Activated CD8-positive, alpha-beta T cell treated with anti-CD3 and anti-CD28 coated beads, Interleukin-2, amount 10 ng/mL, durations not matched to agents 7 days and 5 days (primary cell): ENCODE measurements around the gene BCL2. TPM values are rescaled to one million over a fixed set of nuclear protein-coding genes. Genes with fewer than 3 reads are reported as not detected.
A peak's percentile ranks its signal among the peaks of the same experiment; 100 is the strongest.

Experiments used
- ATAC-seq: fragments of 150-1000 bp; cut with Tn5 transposase; one replicate; pipeline ENCODE4 v1.10.0; 2021; ENCODE audit warnings: moderate library complexity
- CTCF ChIA-PET: fragments of 350-600 bp; sonication (Branson Sonifier 250); formaldehyde crosslinking; loops from one replicate; lab custom pipeline; 2021; ENCODE audit warnings: antibody characterized with exemption; lab: Charles Lee
- POLR2A ChIA-PET: fragments of 350-600 bp; sonication (Branson Sonifier 250); formaldehyde crosslinking; loops from one replicate; lab custom pipeline; 2021; ENCODE audit warnings: antibody characterized with exemption; lab: Charles Lee
- DNase-seq: peaks from one replicate; pipeline ENCODE4 v3.0.0-alpha.2; 2020
- H3K27ac Mint-ChIP-seq: one replicate; pipeline ENCODE4 v1.8.0; 2021; ENCODE audit warnings: mild to moderate bottlenecking, mixed read lengths
- H3K27me3 Mint-ChIP-seq: one replicate; pipeline ENCODE4 v1.8.0; 2021; ENCODE audit warnings: low read depth, mixed read lengths
- H3K36me3 Mint-ChIP-seq: one replicate; pipeline ENCODE4 v1.8.0; 2021; ENCODE audit warnings: low read depth, mixed read lengths
- H3K4me1 Mint-ChIP-seq: one replicate; pipeline ENCODE4 v1.8.0; 2021; ENCODE audit warnings: low read depth, mixed read lengths
- H3K4me3 Mint-ChIP-seq: one replicate; pipeline ENCODE4 v1.8.0; 2021; ENCODE audit warnings: mild to moderate bottlenecking, mixed read lengths
- H3K9me3 Mint-ChIP-seq: one replicate; pipeline ENCODE4 v1.8.0; 2022; ENCODE audit warnings: mixed read lengths; ENCODE audit not compliant: insufficient read depth
- total RNA-seq, 2 experiments: library from RNA; stranded (reverse); gene quantifications; one replicate each; pipeline ENCODE4 v1.2.3, GENCODE V29; 2021

BCL2 gene
- total RNA-seq, 2 experiments from 2014 or later = 140 TPM

DNA sequence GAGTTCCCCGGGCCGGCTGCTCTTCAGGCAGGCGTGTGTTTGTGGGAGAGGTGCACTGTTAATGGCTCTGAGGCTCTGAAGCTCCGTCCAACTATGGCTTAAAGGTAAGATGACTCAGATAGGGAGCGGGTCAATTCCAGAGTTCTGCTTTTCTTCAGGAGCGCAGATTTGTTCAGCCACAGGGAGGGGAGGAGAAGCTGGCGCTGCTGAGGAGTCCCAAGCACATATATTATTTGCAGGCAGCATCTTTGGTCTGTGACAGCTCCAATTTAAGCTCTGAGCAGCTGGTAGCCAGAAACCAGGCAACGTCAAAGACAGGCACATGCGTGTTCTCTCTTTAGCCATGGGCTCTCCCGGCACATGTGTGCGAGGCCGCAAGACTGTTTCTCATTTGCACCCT lies 229.2 kb downstream of the BCL2 start:
- POLR2A ChIA-PET = no interaction called here
- Mint-ChIP-seq H3K4me1 (no peaks in the 10 kb centered on the region), H3K4me3 (no peak overlapping the region), H3K36me3 (no peaks in the 10 kb centered on the region), H3K27ac (no peak overlapping the region), H3K9me3 (no peaks in the 10 kb centered on the region), H3K27me3 (peaks cover 24% of the 10 kb centered on the region)
- CTCF ChIA-PET = no interaction called here
- ATAC-seq (no peak), DNase-seq (peak; percentile 11)

DNA sequence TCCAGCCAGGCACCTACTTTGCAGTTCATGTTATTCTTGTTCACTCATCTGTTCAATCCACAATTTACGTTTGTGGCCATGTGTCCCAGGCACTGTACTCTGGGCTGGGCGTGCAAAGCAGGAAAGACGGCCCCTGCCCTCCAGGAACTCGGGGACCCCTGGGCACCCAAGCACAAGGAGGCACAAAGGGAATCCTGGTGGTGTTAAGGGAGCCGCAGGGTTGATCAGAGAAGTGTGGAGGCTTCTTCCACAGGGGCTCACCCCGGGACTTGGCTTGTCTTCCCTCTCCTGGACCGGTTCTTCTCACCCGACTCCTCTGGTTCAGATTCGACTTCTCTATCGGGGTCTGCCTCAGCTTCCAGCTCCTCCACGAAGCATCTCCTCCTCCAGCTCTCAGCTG lies 230.5 kb downstream of the BCL2 start:
- ChIA-PET CTCF (no interaction called here), POLR2A (no interaction called here)
- ATAC-seq = no peak
- Mint-ChIP-seq H3K4me3 (no peak overlapping the region), H3K36me3 (no peaks in the 10 kb centered on the region), H3K4me1 (no peaks in the 10 kb centered on the region), H3K27ac (no peak overlapping the region), H3K9me3 (no peaks in the 10 kb centered on the region), H3K27me3 (peaks cover 24% of the 10 kb centered on the region)
- no peak for DNase-seq

- ATAC-seq (no peak), DNase-seq (no peak)
- H3K27ac Mint-ChIP-seq = no peak overlapping the region
- H3K4me1 Mint-ChIP-seq = no peaks in the 10 kb centered on the region
- ChIA-PET POLR2A (no interaction called here), CTCF (no interaction called here)
- H3K9me3 Mint-ChIP-seq = no peaks in the 10 kb centered on the region
- peaks cover 25% of the 10 kb centered on the region for H3K27me3 Mint-ChIP-seq
- H3K4me3 Mint-ChIP-seq = no peak overlapping the region
- H3K36me3 Mint-ChIP-seq = no peaks in the 10 kb centered on the region
Measured at GRCh38 chr18:63088262-63088661, 231.3 kb downstream of the BCL2 start.

DNA sequence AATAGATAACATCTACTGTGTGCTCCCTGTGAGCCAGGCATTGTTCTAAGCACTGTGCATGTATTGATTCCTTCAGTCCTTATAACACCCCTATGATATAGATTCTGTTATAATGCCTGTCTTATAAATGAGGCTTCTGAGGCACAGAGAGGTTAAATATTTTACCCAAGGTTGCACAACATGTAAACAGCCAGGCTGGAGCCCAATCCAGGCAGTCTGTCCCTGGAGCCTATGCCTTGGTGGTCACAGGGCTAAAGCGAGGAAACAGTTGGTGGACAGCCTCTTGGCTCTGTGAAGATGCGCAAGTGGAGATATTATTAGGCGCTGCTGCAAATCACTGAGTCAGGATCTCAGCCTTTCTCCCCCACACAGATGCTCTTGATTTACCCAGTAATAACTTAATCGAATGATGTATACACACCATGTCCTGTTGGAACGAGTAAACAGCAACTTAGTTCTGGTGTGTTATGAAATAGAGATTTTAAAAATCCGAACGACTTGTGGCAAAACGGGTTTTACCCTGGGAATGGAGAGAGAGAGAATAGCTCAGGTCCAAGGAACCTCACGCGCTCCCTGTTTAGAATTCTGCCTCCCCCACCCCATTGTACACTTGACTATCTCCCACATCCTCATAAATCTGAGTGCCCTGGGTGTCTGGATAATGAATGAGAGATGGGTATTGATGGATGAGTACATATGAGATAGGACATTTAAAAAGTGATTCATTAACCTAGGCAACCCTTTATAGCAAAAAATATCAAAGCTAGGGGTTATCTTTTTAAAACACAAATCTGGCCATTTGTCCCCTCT lies 231.9 kb downstream of the BCL2 start:
- POLR2A ChIA-PET = no interaction called here
- CTCF ChIA-PET = no interaction called here
- DNase-seq = no peak
- H3K36me3 Mint-ChIP-seq = no peaks in the 10 kb centered on the region
- no peaks in the 10 kb centered on the region for H3K4me1 Mint-ChIP-seq
- H3K4me3 Mint-ChIP-seq = no peak overlapping the region
- no peak overlapping the region for H3K27ac Mint-ChIP-seq
- H3K27me3 Mint-ChIP-seq = peaks cover 25% of the 10 kb centered on the region
- ATAC-seq = no peak
- H3K9me3 Mint-ChIP-seq = no peaks in the 10 kb centered on the region

- peaks cover 5% of the 10 kb centered on the region for H3K9me3 Mint-ChIP-seq
- no peak for DNase-seq
- no peaks in the 10 kb centered on the region for H3K4me1 Mint-ChIP-seq
- no peak for ATAC-seq
- peaks cover 25% of the 10 kb centered on the region for H3K27me3 Mint-ChIP-seq
- CTCF ChIA-PET = interaction anchor here (0.8 to 1.2 kb wide), 3 partner anchors 22 to 68 kb away, joined by 3 to 4 read pairs (median 4); no protein-coding TSS in a partner anchor
- H3K36me3 Mint-ChIP-seq = no peaks in the 10 kb centered on the region
- POLR2A ChIA-PET = no interaction called here
- H3K27ac Mint-ChIP-seq = no peak overlapping the region
- no peak overlapping the region for H3K4me3 Mint-ChIP-seq
Measured at GRCh38 chr18:63085611-63086010, 234.0 kb downstream of the BCL2 start.

- Mint-ChIP-seq H3K36me3 (peaks cover 4% of the 10 kb centered on the region), H3K9me3 (peaks cover 15% of the 10 kb centered on the region), H3K27ac (no peak overlapping the region), H3K4me1 (peaks cover under 1% of the 10 kb centered on the region), H3K4me3 (no peak overlapping the region), H3K27me3 (peaks cover 23% of the 10 kb centered on the region)
- DNase-seq = no peak
- ChIA-PET CTCF (interaction anchor here (1.0 kb wide), 1 partner anchor 10 kb away, joined by 3 read pairs; no protein-coding TSS in a partner anchor), POLR2A (no interaction called here)
- no peak for ATAC-seq
Measured at GRCh38 chr18:63084219-63084618, 235.3 kb downstream of the BCL2 start.

DNA sequence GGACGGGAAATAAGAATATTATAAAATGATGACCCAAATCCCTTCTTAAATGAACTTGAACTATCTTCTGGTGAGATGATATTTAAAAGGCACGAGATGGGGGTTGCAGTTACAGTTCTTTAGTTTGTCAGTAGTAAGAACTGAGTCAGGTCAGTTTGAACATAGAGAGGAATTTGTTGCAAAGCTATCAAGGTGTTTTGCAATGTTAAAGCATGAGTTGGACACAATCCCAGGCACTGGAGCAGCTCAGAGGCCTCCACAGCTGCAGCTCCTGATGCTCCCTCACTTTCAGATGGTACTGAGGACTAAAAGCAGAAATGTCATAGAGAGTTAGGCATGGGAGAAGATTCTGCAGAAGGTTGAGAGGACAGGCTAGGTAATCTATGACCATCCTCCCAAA lies 236.0 kb downstream of the BCL2 start:
- Mint-ChIP-seq H3K4me1 (peaks cover 3% of the 10 kb centered on the region), H3K36me3 (peaks cover 4% of the 10 kb centered on the region), H3K9me3 (peaks cover 15% of the 10 kb centered on the region), H3K27ac (no peak overlapping the region), H3K4me3 (no peak overlapping the region), H3K27me3 (peaks cover 22% of the 10 kb centered on the region)
- POLR2A ChIA-PET = no interaction called here
- CTCF ChIA-PET = no interaction called here
- DNase-seq = no peak
- no peak for ATAC-seq

- Mint-ChIP-seq H3K4me3 (no peak overlapping the region), H3K9me3 (peaks cover 15% of the 10 kb centered on the region), H3K4me1 (peaks cover 3% of the 10 kb centered on the region), H3K27me3 (peaks cover 25% of the 10 kb centered on the region), H3K27ac (no peak overlapping the region), H3K36me3 (peaks cover 4% of the 10 kb centered on the region)
- CTCF ChIA-PET = interaction anchor here (1.8 kb wide), 1 partner anchor 67 kb away, joined by 6 read pairs; no protein-coding TSS in a partner anchor
- no peak for ATAC-seq
- POLR2A ChIA-PET = no interaction called here
- DNase-seq = no peak
Measured at GRCh38 chr18:63083020-63083531, 236.5 kb downstream of the BCL2 start.

GRCh38 chr18:63082366-63083019 lies 237.1 kb downstream of the BCL2 start:
- Mint-ChIP-seq H3K36me3 (peaks cover 4% of the 10 kb centered on the region), H3K27ac (no peak overlapping the region), H3K9me3 (peaks cover 15% of the 10 kb centered on the region), H3K4me3 (no peak overlapping the region), H3K4me1 (peaks cover 3% of the 10 kb centered on the region), H3K27me3 (peaks cover 24% of the 10 kb centered on the region)
- ChIA-PET POLR2A (no interaction called here), CTCF (interaction anchor here (1.8 kb wide), 1 partner anchor 66 kb away, joined by 6 read pairs; no protein-coding TSS in a partner anchor)
- ATAC-seq = no peak
- no peak for DNase-seq

DNA sequence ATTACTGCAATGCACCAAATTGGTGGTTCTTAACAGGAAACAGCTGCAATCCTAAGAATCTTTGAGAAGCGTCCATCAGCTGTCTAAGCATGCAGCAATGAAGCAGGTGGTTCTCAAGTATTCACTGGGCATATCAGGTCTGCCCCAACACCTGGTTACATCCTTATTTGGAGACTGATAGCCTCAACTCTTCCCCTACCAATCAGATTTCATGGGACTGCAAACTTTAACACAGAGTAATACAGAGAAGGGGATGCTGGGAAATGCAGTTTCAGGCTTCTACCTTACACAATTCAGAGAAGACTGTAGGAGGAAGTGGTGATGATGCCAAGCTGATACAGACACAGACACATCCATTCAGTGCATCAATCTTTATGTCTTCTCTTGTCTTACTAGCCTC lies 240.5 kb downstream of the BCL2 start:
- H3K36me3 Mint-ChIP-seq = peaks cover 4% of the 10 kb centered on the region
- H3K4me3 Mint-ChIP-seq = no peak overlapping the region
- no peak overlapping the region for H3K27ac Mint-ChIP-seq
- ATAC-seq = peak; percentile 57
- ChIA-PET CTCF (interaction anchor here (1.8 kb wide), 1 partner anchor 62 kb away, joined by 7 read pairs; no protein-coding TSS in a partner anchor), POLR2A (no interaction called here)
- peaks cover 14% of the 10 kb centered on the region for H3K4me1 Mint-ChIP-seq
- H3K27me3 Mint-ChIP-seq = peaks cover 31% of the 10 kb centered on the region
- peaks cover 15% of the 10 kb centered on the region for H3K9me3 Mint-ChIP-seq
- no peak for DNase-seq

- Mint-ChIP-seq H3K36me3 (peaks cover 4% of the 10 kb centered on the region), H3K4me1 (peaks cover 14% of the 10 kb centered on the region), H3K4me3 (no peak overlapping the region), H3K9me3 (peaks cover 15% of the 10 kb centered on the region), H3K27ac (no peak overlapping the region), H3K27me3 (peaks cover 26% of the 10 kb centered on the region)
- DNase-seq (no peak), ATAC-seq (no peak)
- ChIA-PET POLR2A (no interaction called here), CTCF (interaction anchor here (1.0 to 1.8 kb wide), 2 partner anchors 53 to 61 kb away, joined by 3 to 7 read pairs; no protein-coding TSS in a partner anchor)
Measured at GRCh38 chr18:63078471-63078870, 241.1 kb downstream of the BCL2 start.
